ENCODE results near the gene MDFI.

GRCh38 chr6:41646026-41646795 is 7.9 kb downstream of the MDFI start:
- no peak for TF ChIP-seq EZH2 (IDR thresholded peaks at IDR 0.05; ENCODE audit: insufficient read depth, poor library complexity, severe bottlenecking)
- TF ChIP-seq EZH2phosphoT487 (IDR thresholded peaks at IDR 0.05; ENCODE audit: insufficient read depth, low read depth) = no peak
